Stimulated activated CD4-positive, alpha-beta T cell treated with anti-CD3 and anti-CD28 coated beads, Interleukin-1b, Interleukin-23, amount 100 ng/mL, for 48 hours (primary cell): Measurements from ENCODE around the gene GAB2.
"Not testable (repeated sequence)": the region's sequence is repeated elsewhere in the genome, so short reads cannot be mapped to it uniquely, and the experiment has no call there.

Experiments
- DNase-seq: peaks from one replicate; pipeline ENCODE4 v3.0.0-alpha.2; 2020

Gene GAB2

GRCh38 chr11:78299000-78299710 lies 118.5 kb downstream of the GAB2 start:
- no peak for DNase-seq

GRCh38 chr11:78298291-78298771 lies 119.3 kb downstream of the GAB2 start:
- no peak for DNase-seq

- no peak for DNase-seq
Observed at GRCh38 chr11:78295991-78296930, 121.4 kb downstream of the GAB2 start.

DNA sequence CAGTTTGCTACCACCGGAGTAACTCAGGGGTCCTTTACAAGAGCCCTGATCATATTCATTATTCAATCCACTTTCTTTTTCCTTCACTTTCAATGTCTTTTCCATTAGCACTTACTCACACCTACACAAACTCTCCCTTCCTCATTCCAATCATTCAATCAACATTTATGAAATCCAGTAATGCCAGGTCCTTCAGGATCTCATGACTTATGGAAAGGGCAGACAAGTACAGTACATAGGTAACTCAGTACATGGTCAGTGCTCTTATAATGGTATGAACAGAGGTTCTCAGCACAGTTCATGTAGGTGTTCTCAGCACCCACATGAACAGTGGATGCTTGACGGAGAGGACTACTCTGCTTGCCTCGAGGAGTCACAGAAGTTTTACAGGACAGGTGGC lies 122.3 kb downstream of the GAB2 start:
- no peak for DNase-seq

GRCh38 chr11:78294100-78294499 lies 123.5 kb downstream of the GAB2 start:
- DNase-seq: not testable (repeated sequence)

- no peak for DNase-seq
Observed at GRCh38 chr11:78293536-78293935, 124.1 kb downstream of the GAB2 start.

- DNase-seq: no peak
Observed at GRCh38 chr11:78292109-78292803, 125.4 kb downstream of the GAB2 start.

- peak; percentile 12 for DNase-seq
Observed at GRCh38 chr11:78291503-78292108, 126.0 kb downstream of the GAB2 start.

DNA sequence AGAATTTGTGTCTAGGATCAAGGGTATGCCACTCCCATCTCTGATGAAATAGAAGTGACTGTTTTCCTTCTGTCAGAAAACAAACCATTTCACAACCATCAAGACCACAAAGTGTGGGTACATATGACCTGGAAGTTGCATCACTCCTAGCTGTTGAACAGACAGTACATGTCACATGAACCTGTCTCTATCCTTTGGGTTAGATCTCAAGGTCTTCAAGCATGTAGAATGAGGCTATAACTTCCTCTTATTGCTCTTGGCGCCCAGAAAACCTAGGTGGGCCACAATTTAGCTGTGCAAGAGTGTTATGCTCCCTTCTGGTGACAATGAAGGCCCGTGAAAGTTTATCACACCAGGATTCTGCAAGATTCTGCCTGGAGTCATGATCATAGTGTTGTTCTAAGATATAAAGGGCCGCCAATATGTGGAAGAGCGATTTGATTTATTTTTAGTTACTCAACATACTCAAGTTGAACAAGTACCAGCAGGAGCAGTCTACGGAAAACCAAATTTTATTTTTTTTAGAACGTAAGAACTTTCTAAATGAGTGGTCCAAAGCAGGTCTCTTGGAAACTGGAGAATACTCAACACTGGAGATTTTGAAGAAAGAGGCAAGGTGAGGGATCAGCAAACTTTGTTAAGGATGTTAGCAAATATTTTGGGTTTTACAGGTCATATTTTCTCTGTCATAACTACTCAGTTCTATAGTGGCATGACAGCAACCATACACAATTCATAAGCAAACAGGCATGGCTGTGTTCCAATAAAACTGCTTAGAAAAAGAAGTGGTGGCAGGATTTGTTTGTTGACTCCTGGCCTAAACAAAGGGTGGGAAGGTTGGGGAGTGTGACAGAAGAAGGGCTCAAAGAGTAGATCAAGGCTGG lies 127.1 kb downstream of the GAB2 start:
- peak; percentile 12 for DNase-seq

- DNase-seq: no peak
Observed at GRCh38 chr11:78289552-78290292, 127.9 kb downstream of the GAB2 start.

DNA sequence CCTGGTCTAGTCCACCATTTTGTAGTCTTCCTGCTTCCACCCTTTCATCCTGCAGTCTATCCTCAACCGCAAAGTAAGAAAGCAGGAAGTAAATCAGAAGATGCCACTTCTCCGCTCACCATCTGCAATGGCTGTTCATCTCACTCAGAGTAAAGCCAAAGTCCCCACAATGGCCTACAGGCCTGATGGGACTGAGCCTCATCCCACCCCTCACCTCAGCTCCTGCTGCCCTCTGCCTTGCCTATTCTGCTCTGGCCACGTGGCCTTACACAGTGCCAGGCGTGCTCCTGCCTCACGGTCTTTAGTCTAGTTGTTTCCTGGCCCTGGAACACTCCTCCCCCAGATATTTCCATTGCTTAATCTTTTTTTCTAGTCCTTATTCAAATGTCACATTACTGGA lies 133.4 kb downstream of the GAB2 start:
- no peak for DNase-seq

GRCh38 chr11:78282821-78283220 lies 134.8 kb downstream of the GAB2 start:
- no peak for DNase-seq

- DNase-seq: no peak
Observed at GRCh38 chr11:78281511-78281910, 136.1 kb downstream of the GAB2 start.

DNA sequence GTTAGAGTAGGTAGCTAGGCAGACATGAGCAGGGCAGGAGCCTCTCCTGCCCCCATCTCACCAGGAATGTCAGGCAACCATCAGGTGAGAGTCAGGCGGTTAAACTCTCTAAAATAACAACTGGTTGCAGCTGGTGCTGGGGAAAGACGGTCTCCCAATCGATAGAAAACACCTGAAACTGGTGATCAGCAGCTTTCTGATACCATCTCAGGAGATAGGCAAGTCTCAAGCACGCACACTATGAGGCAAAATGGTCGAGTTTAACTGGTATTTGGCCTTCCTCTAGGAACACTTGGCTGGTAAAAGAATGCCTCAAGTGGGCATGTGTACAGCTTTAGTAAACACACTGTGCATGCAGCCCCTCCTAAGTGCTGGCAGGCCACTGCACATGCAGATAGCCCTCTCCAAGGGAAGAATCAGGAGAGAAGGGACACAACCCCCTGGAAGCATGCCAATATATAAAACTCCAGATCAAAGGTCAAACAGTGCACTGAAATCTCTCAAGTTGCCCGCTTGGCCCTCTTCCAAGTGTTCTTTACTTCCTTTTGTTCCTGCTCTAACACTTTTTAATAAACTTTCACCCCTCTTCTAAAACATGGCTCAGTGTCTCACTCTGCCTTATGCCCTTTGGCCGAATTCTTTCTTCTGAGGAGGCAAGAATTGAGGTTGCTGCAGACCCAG lies 140.2 kb downstream of the GAB2 start:
- DNase-seq: no peak

GRCh38 chr11:78276311-78276710 lies 141.3 kb downstream of the GAB2 start:
- no peak for DNase-seq

- no peak for DNase-seq
Observed at GRCh38 chr11:78274739-78275138, 142.9 kb downstream of the GAB2 start.

DNA sequence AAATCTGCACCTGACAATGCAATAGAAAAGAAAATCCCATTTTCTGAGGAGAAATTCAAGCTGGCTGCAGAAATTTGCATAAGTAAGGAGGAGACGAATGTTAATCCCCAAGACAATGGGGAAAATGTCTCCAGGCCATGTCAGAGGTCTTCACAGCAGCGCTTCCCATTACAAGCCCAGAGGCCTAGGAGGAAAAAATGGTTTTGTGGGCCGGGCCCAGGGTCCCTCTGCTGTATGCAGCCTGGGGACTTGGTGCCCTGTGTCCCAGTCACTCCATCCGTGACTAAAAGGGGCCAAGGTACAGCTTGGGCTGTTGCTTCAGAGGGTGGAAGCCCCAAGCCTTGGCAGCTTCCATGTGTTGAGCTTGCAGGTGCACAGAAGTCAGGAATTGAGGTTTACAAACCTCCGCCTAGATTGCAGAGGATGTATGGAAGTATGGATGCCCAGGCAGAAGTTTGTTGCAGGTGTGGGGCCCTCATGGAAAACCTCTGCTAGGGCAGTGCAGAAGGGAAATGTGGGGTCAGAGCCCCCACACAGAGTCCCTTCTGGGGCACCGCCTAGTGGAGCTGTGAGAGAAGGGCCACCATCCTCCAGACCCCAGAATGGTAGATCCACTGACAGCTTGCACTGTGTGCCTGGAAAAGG lies 144.9 kb downstream of the GAB2 start:
- not testable (repeated sequence) for DNase-seq

- DNase-seq: not testable (repeated sequence)
Observed at GRCh38 chr11:78271801-78272200, 145.8 kb downstream of the GAB2 start.

DNA sequence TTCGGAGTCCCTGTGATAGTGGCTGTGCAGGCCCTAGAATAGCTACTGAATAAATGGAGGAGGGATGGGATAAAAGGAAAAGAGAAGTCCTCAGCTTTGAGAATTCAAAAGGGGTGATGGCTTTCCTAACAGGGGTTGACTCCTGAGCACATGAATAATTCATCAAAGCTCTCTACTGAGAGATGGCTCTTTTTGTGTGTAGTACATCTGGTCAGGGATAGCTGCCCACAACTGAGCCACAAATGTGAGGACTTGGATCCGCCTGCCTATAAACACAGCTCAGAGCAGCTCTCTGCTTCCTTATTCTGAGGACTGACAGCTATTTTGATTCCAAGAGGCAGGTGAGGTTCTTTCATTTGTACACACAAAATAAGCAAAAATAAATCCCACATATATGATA lies 146.6 kb downstream of the GAB2 start:
- DNase-seq: no peak

DNA sequence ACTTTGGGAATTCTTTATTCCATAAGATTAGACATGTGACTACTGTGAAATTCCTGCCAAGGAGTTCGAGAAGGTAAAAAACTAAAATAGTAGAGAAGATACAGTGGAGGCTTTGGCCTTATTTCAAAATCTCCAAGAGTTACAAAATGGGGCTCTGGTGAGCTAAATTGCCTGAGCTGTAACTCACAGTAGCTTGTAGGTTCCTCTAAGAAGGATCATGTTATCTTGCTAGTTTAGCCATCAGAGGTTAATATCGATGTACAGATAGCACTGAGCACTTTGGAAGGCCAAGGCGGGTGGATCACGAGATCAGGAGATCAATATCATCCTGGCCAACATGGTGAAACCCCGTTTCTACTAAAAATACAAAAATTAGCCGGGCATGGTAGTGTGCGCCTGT lies 147.8 kb downstream of the GAB2 start:
- no peak for DNase-seq
